NCI-H2227 (cell line): ENCODE results near the gene ADAMTSL2.

Source experiments
- DNase-seq: peaks from one replicate; lab custom pipeline; 2025; ENCODE audit not compliant: unreplicated experiment; lab: John Stamatoyannopoulos, UW

ADAMTSL2 gene

DNA sequence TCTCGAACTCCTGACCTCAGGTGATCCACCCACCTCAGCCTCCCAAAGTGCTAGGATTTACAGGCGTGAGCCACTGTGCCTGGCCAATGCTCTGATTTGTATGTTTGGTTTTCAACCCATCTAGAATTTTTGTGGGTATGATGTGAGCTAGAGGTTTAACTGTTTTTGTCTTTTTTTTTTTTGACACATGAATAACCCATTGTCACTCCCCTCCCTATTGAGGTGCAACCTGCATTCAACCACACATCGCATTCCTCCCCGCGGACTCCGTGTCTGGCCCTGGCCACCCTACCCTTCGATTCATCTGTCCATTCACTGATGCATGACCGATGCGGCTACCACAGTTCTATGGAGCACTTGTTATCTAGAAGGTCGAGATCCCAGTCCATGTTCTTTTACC, 84.2 kb downstream of the ADAMTSL2 start:
- DNase-seq: no peak

DNA sequence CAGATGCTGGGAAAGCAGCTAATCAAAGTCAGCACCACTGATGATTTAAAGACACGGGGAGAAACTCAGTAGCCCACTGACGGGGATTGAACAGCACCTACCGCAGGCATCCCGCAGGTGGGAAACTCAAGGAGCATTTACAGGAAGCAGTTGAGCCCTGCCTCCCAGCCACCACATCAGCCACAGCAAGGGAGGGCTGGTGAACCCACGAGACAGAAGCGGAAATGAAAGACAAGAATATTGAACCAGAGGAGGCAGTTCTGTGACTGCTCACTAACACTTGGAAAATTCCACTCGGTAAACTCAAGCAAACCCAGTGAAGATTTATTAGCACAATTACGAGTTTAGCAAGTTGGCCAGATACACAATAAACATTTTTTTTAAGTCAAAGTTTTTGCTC, 85.3 kb downstream of the ADAMTSL2 start:
- DNase-seq: no peak

DNA sequence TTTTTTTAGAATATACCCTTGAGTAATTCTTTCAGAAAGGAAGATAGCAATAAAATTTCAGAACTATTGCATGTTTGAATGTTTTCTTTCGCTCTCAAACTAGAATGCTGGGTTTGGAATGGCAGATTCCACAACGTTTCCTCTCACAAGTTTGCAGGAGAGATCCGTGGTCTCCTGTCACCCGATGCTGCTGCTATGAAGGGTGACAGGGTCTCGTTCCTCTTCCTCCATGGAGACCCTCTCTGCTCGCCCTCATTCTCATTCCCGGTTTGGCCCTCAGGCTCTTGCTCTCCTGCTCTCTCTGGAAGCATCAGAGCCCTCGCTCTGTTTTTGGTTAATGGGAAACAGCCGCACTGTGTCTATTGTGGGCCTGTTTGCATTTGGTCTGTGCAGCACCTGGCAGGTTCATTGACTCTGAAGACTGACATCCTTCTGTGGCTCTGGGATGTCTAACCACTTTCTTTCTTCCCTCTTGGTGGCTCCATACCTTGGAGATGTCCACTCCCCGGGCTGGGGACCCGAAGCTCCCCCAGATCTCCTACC, 87.3 kb downstream of the ADAMTSL2 start:
- DNase-seq: no peak

DNA sequence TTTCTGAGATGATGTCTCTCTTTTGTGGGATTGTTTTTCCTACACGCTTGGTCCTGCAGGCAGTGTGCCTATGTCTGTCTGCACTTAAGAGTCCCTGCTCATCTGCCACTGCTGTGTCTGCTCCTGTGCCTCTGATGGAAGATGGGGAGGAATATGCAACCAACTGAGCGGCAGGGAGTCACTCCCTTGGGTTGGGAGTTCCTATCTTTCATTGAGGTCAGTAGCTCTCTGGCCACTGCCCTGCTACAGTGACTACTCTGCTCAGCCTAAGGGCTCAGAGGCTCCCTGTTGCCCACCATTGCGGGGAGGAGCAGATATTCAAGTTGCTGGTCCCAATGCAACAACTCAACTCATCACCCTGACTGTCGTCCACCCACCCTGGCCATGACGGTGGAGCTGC, 88.1 kb downstream of the ADAMTSL2 start:
- DNase-seq: no peak
